Spleen (tissue), 11 donors: ENCODE measurements around the gene MYH14. TPM values are rescaled to one million over a fixed set of nuclear protein-coding genes. Genes with fewer than 3 reads are reported as not detected.
A peak's percentile ranks its signal among the peaks of the same experiment; 100 is the strongest.
"Not testable (repeated sequence)": the region's sequence is repeated elsewhere in the genome, so short reads cannot be mapped to it uniquely, and the experiment has no call there.

Experiments used
- DNase-seq: peaks from one replicate; pipeline ENCODE4 v3.0.0-alpha.2; 2020
- H3K27ac ChIP-seq, 8 donors: fragments of 200-600 bp; sonication (generic) in 7 of 8; 1 replicate in 4 of 8; 2 replicates in 4 of 8; pipeline versions ENCODE4 v1.5.0 to v1.8.0; 2016 to 2021; ENCODE audit warnings: inconsistent platforms in 4 of 8, mild to moderate bottlenecking in 4 of 8, moderate library complexity in 1 of 8
- H3K27me3 ChIP-seq, 7 donors: fragments of 200-600 bp; sonication (generic) in 6 of 7; replicated peaks in 1 of 7; 1 replicate in 4 of 7; 2 replicates in 3 of 7; pipeline versions ENCODE4 v1.5.0 to v1.8.0; 2016 to 2021; ENCODE audit warnings: inconsistent platforms in 3 of 7, mild to moderate bottlenecking in 1 of 7
- H3K36me3 ChIP-seq, 6 donors: fragments of 200-600 bp; sonication (generic) in 5 of 6; 1 replicate in 4 of 6; 2 replicates in 2 of 6; pipeline versions ENCODE4 v1.5.0 to v1.8.0; 2016 to 2021; ENCODE audit warnings: inconsistent platforms in 2 of 6
- H3K4me1 ChIP-seq, 6 donors: fragments of 200-600 bp; sonication (generic) in 5 of 6; 1 replicate in 3 of 6; 2 replicates in 3 of 6; pipeline versions ENCODE4 v1.5.0 to v1.8.0; 2016 to 2021; ENCODE audit warnings: inconsistent platforms in 3 of 6
- H3K4me3 ChIP-seq, 8 donors: fragments of 200-600 bp; sonication (generic) in 7 of 8; 1 replicate in 4 of 8; 2 replicates in 4 of 8; pipeline versions ENCODE4 v1.5.0 to v1.8.0; 2016 to 2021; ENCODE audit warnings: inconsistent platforms in 4 of 8, mild to moderate bottlenecking in 4 of 8, moderate library complexity in 2 of 8
- H3K9me3 ChIP-seq, 8 donors: fragments of 200-600 bp; sonication (generic) in 7 of 8; 1 replicate in 4 of 8; 2 replicates in 4 of 8; pipeline versions ENCODE4 v1.5.0 to v1.8.0; 2016 to 2021; ENCODE audit warnings: inconsistent platforms in 4 of 8
- CTCF ChIP-seq, 11 experiments: fragments of 200-600 bp in 7 of 11; fragments of 450-650 bp in 4 of 11; sonication (generic) in 4 of 11; IDR thresholded peaks in 8 of 11; conservative IDR thresholded peaks in 3 of 11; 1 replicate in 7 of 11; 2 replicates in 4 of 11; pipeline versions ENCODE4 v1.4.0 to v1.8.0; 2016 to 2021; ENCODE audit warnings: antibody characterized with exemption in 11 of 11, inconsistent platforms in 4 of 11, mild to moderate bottlenecking in 1 of 11
- POLR2A ChIP-seq, 3 donors: fragments of 450-650 bp; IDR thresholded peaks; one replicate each; pipeline ENCODE4 v1.5.1; 2017; ENCODE audit warnings: antibody characterized with exemption in 3 of 3, mild to moderate bottlenecking in 1 of 3
- POLR2AphosphoS5 ChIP-seq, 3 donors: sonication (generic); formaldehyde crosslinking; IDR thresholded peaks; one replicate each; pipeline ENCODE4 v1.5.1; 2017; ENCODE audit warnings: antibody characterized with exemption in 3 of 3
- WGBS, 5 donors: extraction: QIAGEN DNeasy Blood & Tissue Kit in 3 of 5; methylation state at CpG; one replicate each; pipeline versions ENCODE4 v1.1.5 to v1.1.7; 2013 to 2018; 5-methylcytosine and 5-hydroxymethylcytosine counted together
- intact Hi-C: fragments of 100-400 bp; cut with DNase I; formaldehyde crosslinking; loops from one replicate; pipeline ENCODE4 v1.15.0; 2023; ENCODE audit warnings: low total_unique reads
- polyA plus RNA-seq, 3 donors: library from polyadenylated mRNA; stranded (reverse); fragments of 200-250 nt; gene quantifications; one replicate each; pipeline ENCODE4 v1.2.1, GENCODE V29; 2013
- total RNA-seq, 7 donors: library from RNA; depleted of rRNA in 3 of 7; stranded (reverse); fragments of >200 nt in 3 of 7; fragmentation: NEBNext Ultra II Directional in 4 of 7; extraction: Animal tissue kit (Norgen Biotek cat#: 25700) in 4 of 7; gene quantifications; one replicate each; pipeline versions ENCODE4 v1.1.0 to v1.2.1, GENCODE V29; 2016 to 2021
- donor health status: healthy with polysubstance abuse.
- donor health status: DM: no; HTN: no; CAD: no; lungs with moderate emphysema.
- donor health status: DM: no; HTN: no; CAD: no.
- donor health status: Bipolar disorder and iron deficiency.
- donor health status: healthy.
- donor health status: DM: no; HTN: no; CAD: no.
- donor health status: DM: yes; HTN: yes; CAD: no.

MYH14 gene
- total and polyA plus RNA-seq, 10 donors, result 0.04 to 1.5 (median 0.28) TPM; not detected in 1

- Histone ChIP-seq H3K9me3 (peaks cover 0 to 29% (median 0%) of the 10 kb centered on the region in 8 donors), H3K36me3 (peaks cover 0 to 2% (median 0%) of the 10 kb centered on the region in 6 donors), H3K27me3 (peaks cover 0 to 93% (median 60%) of the 10 kb centered on the region in 7 donors), H3K4me1 (peaks cover 6 to 87% (median 65%) of the 10 kb centered on the region in 6 donors), H3K27ac (peak within 1 kb of the TSS in 6 of 8 donors; percentile 43 to 87 (median 69)), H3K4me3 (peak within 1 kb of the TSS in 7 of 8 donors; percentile 23 to 75 (median 32))
- TF ChIP-seq POLR2A (IDR thresholded peaks at IDR 0.05) (peak in 1 of 3 donors; percentile 56), CTCF (IDR thresholded peaks at IDR 0.05 in 8 of 11, conservative IDR thresholded peaks at IDR 0.05 in 3 of 11) (peak in 4 of 11 experiments; percentile 7 to 30 (median 18)), POLR2AphosphoS5 (IDR thresholded peaks at IDR 0.05) (peak; percentile 18 to 79 (median 78))
- intact Hi-C loops, result no loop called here
- DNase-seq, result peak; percentile 97
- WGBS, 5 donors, result 2 to 3% (median 3%) methylated on average over 42 to 43 of the region's 43 CpGs
These were observed 125.9 kb downstream of the MYH14 start, which contains the start of gene KCNC3 for GRCh38 chr19:50329146-50329925. Gene KCNC3, minus strand, starts transcription at chr19:50329377. Its CDS starts 295 bp downstream, at chr19:50329082.

DNA sequence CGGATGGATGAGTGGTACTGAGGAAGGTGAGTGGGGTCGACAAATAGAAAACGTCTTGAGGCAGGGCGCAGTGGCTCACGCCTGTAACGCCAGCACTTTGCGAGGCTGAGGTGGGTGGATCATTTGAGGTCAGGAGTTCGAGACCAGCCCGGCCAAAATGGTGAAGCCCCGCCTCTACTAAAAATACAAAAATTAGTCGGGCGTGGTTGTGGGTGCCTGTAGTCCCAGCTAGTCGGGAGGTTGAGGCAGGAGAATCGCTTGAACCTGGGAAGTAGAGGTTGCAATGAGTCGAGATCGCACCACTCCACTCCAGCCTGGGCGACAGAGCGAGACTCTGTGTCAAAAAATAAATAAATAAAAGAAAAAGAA, 126.5 kb downstream of the MYH14 start:
- 17 to 24% (median 18%) methylated on average over 18 of the region's 18 CpGs for WGBS, 5 donors
- peaks cover 0 to 99% (median 60%) of the 10 kb centered on the region in 7 donors for H3K27me3 ChIP-seq
- peak overlapping the region in 4 of 8 donors; percentile 23 to 75 (median 35) for H3K4me3 ChIP-seq
- peaks cover 6 to 93% (median 65%) of the 10 kb centered on the region in 6 donors for H3K4me1 ChIP-seq
- H3K27ac ChIP-seq, result peak overlapping the region in 6 of 8 donors; percentile 43 to 87 (median 69)
- DNase-seq, H3K36me3 ChIP-seq, intact Hi-C loops: not testable (repeated sequence)
- H3K9me3 ChIP-seq, result peaks cover 0 to 29% (median 0%) of the 10 kb centered on the region in 8 donors

GRCh38 chr19:50330365-50331078, 127.1 kb downstream of the MYH14 start:
- intact Hi-C loops, result no loop called here
- Histone ChIP-seq H3K27ac (peak overlapping the region in 5 of 8 donors; percentile 58 to 87 (median 79)), H3K36me3 (peaks cover 0 to 14% (median 0%) of the 10 kb centered on the region in 6 donors), H3K4me3 (peak overlapping the region in 6 of 8 donors; percentile 21 to 75 (median 35)), H3K9me3 (peaks cover 0 to 28% (median 0%) of the 10 kb centered on the region in 8 donors), H3K27me3 (peaks cover 0 to 96% (median 60%) of the 10 kb centered on the region in 7 donors), H3K4me1 (peaks cover 6 to 93% (median 63%) of the 10 kb centered on the region in 6 donors)
- TF ChIP-seq POLR2AphosphoS5 (IDR thresholded peaks at IDR 0.05) (peak; percentile 17 to 73 (median 59)), POLR2A (IDR thresholded peaks at IDR 0.05) (no peak), CTCF (IDR thresholded peaks at IDR 0.05 in 8 of 11, conservative IDR thresholded peaks at IDR 0.05 in 3 of 11) (no peak)
- 2 to 3% (median 3%) methylated on average over 40 to 48 of the region's 48 CpGs for WGBS, 5 donors
- peak; percentile 95 for DNase-seq

- DNase-seq, result peak; percentile 73
- H3K9me3 ChIP-seq, result peaks cover 0 to 22% (median 0%) of the 10 kb centered on the region in 8 donors
- intact Hi-C loops, result no loop called here
- peak overlapping the region in 6 of 8 donors; percentile 21 to 75 (median 35) for H3K4me3 ChIP-seq
- H3K27ac ChIP-seq, result peak overlapping the region in 6 of 8 donors; percentile 20 to 87 (median 78)
- peaks cover 0 to 21% (median 2%) of the 10 kb centered on the region in 6 donors for H3K36me3 ChIP-seq
- TF ChIP-seq CTCF (IDR thresholded peaks at IDR 0.05 in 8 of 11, conservative IDR thresholded peaks at IDR 0.05 in 3 of 11) (no peak), POLR2AphosphoS5 (IDR thresholded peaks at IDR 0.05) (no peak), POLR2A (IDR thresholded peaks at IDR 0.05) (no peak)
- WGBS, 5 donors, result 9 to 15% (median 13%) methylated on average over 10 of the region's 10 CpGs
- peaks cover 0 to 87% (median 55%) of the 10 kb centered on the region in 6 donors for H3K4me1 ChIP-seq
- peaks cover 0 to 88% (median 51%) of the 10 kb centered on the region in 7 donors for H3K27me3 ChIP-seq
These were observed 128.0 kb downstream of the MYH14 start for GRCh38 chr19:50331221-50331993.
